T-helper 2 cell treated with Interferon-gamma antibody and Interleukin-4, amounts not matched to agents 5 μg/mL and 100 μg/mL, for 36 hours (primary cell): ENCODE results near the gene GRAMD4.

Experiments used
- DNase-seq: peaks from one replicate; pipeline ENCODE4 v3.0.0; 2021; ENCODE audit warnings: low spot score
- H3K27ac Mint-ChIP-seq: one replicate; pipeline ENCODE4 v1.8.0; 2021; ENCODE audit warnings: mild to moderate bottlenecking, mixed read lengths
- H3K27me3 Mint-ChIP-seq: one replicate; pipeline ENCODE4 v1.8.0; 2021; ENCODE audit warnings: low read depth, mixed read lengths
- H3K36me3 Mint-ChIP-seq: one replicate; pipeline ENCODE4 v1.8.0; 2021; ENCODE audit warnings: low read depth, mixed read lengths
- H3K4me1 Mint-ChIP-seq: one replicate; pipeline ENCODE4 v1.8.0; 2021; ENCODE audit warnings: low read depth, mixed read lengths
- H3K4me3 Mint-ChIP-seq: one replicate; pipeline ENCODE4 v1.8.0; 2022; ENCODE audit warnings: mild to moderate bottlenecking, moderate library complexity, mixed read lengths
- H3K9me3 Mint-ChIP-seq: one replicate; pipeline ENCODE4 v1.8.0; 2021; ENCODE audit warnings: mixed read lengths

The GRAMD4 gene

DNA sequence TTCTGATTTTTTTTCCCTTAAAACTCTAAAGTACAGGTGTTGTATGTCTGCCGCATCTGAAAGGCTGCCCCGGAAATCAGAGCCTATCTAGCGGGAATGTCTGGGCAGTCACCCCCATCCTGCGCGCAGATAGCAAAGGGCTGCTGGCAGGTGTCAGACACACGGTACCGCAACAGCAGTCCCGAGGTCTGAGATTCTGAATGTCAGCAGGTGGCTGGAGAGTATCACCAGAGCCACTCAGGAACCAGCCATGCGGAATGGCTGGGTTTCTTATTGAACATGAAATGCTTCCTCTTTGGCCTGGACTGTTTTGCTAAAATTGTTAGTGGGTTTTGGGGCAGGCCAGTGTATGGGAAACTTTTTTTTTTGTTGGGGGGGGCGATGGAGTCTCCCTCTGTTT, 64.5 kb downstream of the GRAMD4 start:
- H3K9me3 Mint-ChIP-seq, result no peaks in the 10 kb centered on the region
- H3K4me1 Mint-ChIP-seq, result peaks cover 9% of the 10 kb centered on the region
- H3K36me3 Mint-ChIP-seq, result peaks cover 24% of the 10 kb centered on the region
- no peak overlapping the region for H3K4me3 Mint-ChIP-seq
- H3K27ac Mint-ChIP-seq, result peak overlapping the region; percentile 26
- DNase-seq, result no peak
- no peaks in the 10 kb centered on the region for H3K27me3 Mint-ChIP-seq

DNA sequence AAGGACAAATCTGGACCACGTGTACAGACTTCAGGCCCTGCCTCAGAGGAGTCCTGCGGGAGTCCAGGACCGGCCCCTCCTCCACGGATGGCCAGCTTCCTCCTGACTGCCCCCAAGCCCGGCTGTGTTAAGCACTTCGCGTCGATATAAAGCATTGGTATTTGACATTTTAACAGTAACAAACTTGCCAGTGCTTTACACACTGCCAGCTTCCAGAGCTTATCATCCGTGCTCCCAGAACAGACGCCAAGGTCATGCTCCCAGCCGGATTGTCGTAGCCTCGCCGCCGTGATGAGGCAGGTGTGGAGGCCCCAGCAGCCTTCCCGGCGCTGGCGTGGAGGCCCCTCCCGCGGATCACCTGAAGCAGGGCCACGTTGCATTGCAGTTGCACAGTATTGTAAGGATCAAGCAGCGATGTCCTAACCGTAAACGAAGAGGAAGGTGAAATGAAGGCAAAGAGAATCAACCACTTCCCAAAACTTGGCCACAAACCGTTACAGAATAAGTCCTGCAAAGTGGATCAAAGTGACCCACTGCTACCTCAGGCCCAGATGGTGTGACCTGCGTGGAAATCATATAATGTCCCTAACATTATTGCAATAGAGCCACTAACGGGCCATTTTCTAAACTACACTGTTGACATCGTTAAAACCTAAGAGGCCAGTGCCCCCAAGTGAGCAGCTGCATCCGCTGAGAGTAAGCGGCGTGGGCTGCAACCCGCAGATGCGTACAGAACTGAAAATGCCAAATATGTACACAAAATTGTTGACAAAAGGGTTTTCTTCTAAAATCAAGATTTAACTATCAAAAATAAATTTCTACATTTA, 66.2 kb downstream of the GRAMD4 start:
- Mint-ChIP-seq H3K36me3 (peaks cover 31% of the 10 kb centered on the region), H3K27ac (no peak overlapping the region), H3K4me1 (peaks cover 9% of the 10 kb centered on the region), H3K9me3 (no peaks in the 10 kb centered on the region), H3K27me3 (no peaks in the 10 kb centered on the region), H3K4me3 (no peak overlapping the region)
- no peak for DNase-seq

DNA sequence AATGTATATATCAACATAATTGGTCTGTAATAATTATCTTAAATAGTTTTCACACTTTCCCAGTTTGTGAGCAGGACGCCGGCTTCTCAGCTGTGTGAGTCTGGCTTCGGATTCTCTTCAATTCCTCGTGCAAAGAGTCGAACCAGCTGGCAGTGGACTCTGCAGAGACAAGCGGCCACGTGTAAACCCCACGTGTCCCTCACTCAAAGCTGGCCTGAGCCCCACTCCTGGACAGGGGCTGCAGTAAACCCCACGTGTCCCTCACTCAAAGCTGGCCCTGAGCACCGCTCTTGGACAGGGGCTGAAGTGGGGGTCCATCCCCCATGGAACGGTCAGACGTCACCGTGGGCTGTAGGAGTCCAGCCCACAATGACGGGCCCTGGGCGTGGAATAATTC, 66.9 kb downstream of the GRAMD4 start:
- Mint-ChIP-seq H3K27me3 (no peaks in the 10 kb centered on the region), H3K27ac (no peak overlapping the region), H3K9me3 (no peaks in the 10 kb centered on the region), H3K4me1 (peaks cover 9% of the 10 kb centered on the region), H3K4me3 (no peak overlapping the region), H3K36me3 (peaks cover 35% of the 10 kb centered on the region)
- DNase-seq, result no peak

DNA sequence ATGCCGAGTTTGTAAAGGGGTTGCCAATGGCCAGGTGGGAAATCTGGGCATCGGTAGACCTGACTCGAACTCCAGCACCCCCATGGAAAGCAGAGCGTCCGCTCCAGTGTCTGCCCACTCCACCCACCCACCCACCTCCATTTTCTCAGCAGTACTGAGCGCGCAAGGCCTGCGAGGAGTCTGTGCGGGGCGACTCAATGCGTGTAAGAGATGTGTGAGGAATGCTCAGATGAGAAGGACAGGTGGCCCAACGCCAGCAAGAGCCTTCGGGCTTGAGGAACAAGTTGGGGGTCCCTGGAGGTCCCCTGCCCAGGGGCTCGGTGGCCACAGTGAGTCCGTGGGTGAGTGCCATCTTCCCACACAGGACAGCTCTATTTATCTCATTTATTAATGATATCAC, 67.3 kb downstream of the GRAMD4 start:
- no peak for DNase-seq
- H3K4me3 Mint-ChIP-seq, result no peak overlapping the region
- H3K27ac Mint-ChIP-seq, result no peak overlapping the region
- H3K9me3 Mint-ChIP-seq, result no peaks in the 10 kb centered on the region
- peaks cover 9% of the 10 kb centered on the region for H3K4me1 Mint-ChIP-seq
- peaks cover 35% of the 10 kb centered on the region for H3K36me3 Mint-ChIP-seq
- no peaks in the 10 kb centered on the region for H3K27me3 Mint-ChIP-seq

DNA sequence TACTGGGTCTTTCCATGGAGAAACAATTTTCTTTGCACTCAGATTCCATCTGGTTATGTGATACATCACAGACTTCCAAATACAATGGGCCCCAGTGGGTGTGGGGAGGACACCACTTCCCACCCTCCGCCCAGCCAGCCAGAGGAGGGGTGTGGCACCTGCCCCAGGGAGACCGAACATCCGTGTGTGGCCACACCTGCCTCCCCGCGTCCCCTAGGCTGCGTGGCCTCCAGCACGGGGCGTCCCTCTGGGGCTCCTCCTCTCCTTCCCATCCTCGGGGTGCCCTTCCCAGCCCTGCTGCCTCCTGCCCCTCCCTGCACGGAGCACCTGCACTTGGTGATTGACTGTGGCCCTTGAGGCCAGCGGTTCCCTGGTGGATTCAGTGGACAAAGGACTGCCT, 68.8 kb downstream of the GRAMD4 start:
- Mint-ChIP-seq H3K36me3 (peaks cover 36% of the 10 kb centered on the region), H3K27ac (no peak overlapping the region), H3K4me1 (peaks cover 9% of the 10 kb centered on the region), H3K4me3 (no peak overlapping the region), H3K9me3 (no peaks in the 10 kb centered on the region), H3K27me3 (no peaks in the 10 kb centered on the region)
- DNase-seq, result no peak

DNA sequence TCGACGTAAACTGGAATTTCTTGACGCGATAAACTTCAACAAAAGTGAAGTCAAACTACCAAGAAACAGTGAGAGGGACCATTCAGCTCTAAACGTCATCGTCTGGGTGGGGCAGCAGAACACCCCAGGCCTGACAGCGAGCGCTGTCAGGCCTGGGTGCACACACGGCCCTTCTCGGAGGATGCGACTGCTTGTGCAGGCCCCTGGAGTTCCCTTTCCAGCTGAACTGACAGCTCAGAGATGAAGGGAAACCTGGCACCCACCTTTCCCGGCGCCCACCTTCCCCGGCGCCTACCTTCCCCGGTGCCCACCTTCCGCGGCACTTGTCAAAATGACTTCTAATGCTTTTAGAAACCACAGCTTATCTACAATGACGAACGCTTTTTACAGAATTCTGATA, 70.0 kb downstream of the GRAMD4 start:
- Mint-ChIP-seq H3K4me1 (peaks cover 9% of the 10 kb centered on the region), H3K36me3 (peaks cover 42% of the 10 kb centered on the region), H3K27me3 (no peaks in the 10 kb centered on the region), H3K4me3 (no peak overlapping the region), H3K27ac (no peak overlapping the region), H3K9me3 (no peaks in the 10 kb centered on the region)
- DNase-seq, result no peak

DNA sequence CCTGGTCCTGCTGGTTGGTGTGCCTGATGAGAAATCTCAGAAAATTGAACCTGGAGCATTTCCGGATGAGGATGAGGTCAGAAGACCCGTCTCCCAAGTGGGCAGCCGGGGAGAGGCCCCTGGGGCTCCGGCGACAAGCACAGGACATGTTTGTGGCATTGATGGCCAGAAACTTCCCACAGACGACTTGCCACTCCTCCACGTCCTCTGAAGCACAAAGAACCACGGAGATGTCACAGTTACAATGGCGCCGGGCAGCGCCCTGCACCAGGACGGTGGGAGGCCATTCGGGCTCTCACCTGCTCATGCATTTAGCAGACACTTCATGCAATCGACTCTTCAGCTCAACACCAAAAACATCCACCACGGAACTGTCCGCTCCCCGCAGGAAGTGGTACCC, 71.4 kb downstream of the GRAMD4 start:
- H3K36me3 Mint-ChIP-seq, result peaks cover 35% of the 10 kb centered on the region
- H3K4me3 Mint-ChIP-seq, result no peak overlapping the region
- DNase-seq, result no peak
- H3K4me1 Mint-ChIP-seq, result no peaks in the 10 kb centered on the region
- H3K27ac Mint-ChIP-seq, result no peak overlapping the region
- H3K9me3 Mint-ChIP-seq, result no peaks in the 10 kb centered on the region
- H3K27me3 Mint-ChIP-seq, result no peaks in the 10 kb centered on the region

DNA sequence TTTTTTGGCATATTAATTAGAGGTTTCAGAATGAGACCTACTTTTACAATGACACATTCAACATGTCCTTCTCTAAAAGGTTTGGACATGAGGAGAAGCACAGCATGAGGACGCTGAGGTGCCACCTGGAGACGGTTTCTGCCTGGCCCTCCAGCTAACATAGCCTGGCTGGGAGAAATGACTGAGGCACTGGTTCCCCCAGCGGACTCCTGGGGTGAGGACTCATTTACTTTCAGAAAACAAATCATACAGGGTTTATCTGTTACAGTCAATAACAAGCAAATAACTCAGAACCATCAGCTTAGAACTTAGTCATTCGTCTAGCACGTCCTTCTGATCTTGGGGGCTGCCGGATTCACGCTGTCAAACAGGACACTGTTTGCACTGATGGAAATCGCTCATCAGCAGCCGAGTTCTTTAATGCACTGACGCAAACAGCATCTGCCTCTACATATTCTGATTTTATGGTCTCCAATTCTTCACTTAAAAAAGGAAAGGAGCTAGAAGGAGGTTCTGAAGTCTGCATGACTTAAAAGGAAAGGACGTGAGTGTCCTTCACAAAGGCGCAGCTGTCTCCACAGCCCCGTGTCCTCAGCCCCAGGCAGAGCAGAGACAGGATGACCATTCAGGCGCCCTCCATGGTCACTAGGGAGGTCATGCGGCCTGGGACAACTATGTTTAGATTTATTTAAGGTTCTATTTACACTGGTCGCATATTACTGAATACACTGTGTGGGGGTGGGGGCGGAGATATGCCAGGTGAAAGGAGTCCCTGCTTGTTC, 73.6 kb downstream of the GRAMD4 start:
- Mint-ChIP-seq H3K27ac (no peak overlapping the region), H3K4me1 (no peaks in the 10 kb centered on the region), H3K27me3 (no peaks in the 10 kb centered on the region), H3K9me3 (no peaks in the 10 kb centered on the region), H3K36me3 (peaks cover 46% of the 10 kb centered on the region), H3K4me3 (no peak overlapping the region)
- DNase-seq, result no peak

DNA sequence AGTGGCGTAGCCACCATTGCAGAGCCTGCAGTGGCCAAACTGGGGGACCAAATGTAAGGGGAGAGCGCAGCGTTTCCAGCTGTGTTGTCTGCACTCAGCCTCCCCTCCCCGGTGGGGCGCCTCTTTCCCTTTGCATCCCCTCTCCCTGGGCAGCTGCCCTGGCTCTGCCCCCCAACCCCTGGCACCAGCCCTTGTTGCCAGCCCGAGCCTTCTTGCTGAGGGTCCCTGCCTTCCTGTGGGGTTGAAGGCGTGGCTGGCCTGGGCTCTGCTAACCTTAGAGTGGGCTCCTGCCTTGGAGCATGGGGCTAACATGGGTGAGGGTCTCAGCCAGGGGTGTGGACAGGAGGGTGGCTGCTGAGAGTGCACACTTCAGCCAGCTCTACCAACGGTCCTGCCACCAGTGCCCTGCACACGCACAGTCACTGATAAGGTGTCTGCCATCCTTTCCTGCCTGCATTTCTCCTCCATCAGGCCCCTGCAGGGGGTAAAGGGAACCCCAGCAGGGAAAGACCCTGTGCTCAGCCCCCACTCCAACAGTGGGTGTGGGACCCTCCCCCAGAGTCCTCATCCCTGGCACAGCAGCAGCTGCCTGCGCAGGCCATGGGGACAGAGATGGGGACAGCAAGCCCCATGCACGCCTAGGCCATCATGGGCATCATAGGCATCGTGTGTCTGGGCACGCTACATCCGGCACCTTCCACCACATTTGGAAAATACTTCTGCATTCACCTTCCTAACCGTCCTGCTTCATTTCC, 74.4 kb downstream of the GRAMD4 start:
- H3K36me3 Mint-ChIP-seq, result peaks cover 49% of the 10 kb centered on the region
- no peaks in the 10 kb centered on the region for H3K27me3 Mint-ChIP-seq
- no peaks in the 10 kb centered on the region for H3K9me3 Mint-ChIP-seq
- no peak for DNase-seq
- H3K27ac Mint-ChIP-seq, result no peak overlapping the region
- no peaks in the 10 kb centered on the region for H3K4me1 Mint-ChIP-seq
- no peak overlapping the region for H3K4me3 Mint-ChIP-seq

DNA sequence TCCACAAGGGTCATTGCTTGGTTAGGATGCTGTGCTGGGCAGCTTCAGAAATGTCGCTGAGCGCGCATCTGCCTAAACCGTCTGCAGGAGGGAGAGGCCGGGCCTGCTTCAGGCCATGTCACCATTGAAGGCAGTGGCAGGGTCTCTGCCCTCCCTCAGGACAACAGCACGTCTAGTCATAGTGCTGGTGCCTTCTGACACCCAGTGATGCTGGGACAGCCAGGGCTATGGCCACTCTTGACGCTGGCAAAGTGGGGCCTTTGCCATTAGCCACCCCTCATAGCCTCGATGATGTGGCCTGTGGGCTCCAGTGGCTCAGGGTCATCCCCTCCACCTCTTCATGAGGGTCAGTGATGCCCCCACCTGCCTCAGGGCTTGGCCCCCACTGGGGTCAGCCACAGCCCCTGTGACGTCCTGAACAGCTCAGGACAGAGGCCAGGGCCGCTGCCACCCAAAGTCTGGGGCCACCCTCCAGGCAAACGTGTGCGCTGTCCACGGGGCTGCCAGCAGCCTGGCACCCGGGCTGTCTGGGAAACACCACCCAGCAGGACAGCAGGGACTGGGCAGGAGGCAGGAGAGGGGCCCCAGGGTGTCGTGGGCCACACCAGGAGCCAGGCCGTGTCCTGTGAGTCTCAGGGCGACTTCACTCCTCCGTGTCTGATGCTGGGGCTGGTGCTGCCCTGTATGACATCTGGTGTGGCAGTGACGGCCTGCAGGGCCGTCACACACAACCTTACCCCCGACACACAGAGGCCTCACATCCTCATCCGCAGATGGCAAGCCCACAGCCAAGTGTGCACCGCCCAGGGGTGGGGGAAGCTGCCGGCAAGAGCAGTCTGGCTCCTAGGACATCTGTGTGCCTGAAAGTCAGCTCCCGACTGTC, 75.4 kb downstream of the GRAMD4 start:
- H3K27me3 Mint-ChIP-seq, result no peaks in the 10 kb centered on the region
- no peak for DNase-seq
- no peak overlapping the region for H3K27ac Mint-ChIP-seq
- peaks cover 47% of the 10 kb centered on the region for H3K36me3 Mint-ChIP-seq
- H3K4me3 Mint-ChIP-seq, result no peak overlapping the region
- no peaks in the 10 kb centered on the region for H3K4me1 Mint-ChIP-seq
- H3K9me3 Mint-ChIP-seq, result no peaks in the 10 kb centered on the region

DNA sequence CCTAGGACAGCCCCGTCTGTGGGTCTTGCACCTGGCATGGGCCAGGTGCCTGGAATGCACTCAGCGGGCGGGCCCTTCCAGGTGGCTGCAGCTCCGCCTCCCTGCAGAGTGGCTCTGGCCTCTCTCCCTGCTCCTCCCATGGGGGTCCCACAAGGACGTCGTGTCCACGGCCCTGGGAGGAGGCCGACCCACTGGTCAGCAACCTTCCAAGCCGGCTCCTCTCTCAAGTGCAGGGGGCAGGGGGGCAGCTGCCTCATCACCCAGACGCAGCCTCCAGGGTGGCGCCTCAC, 76.0 kb downstream of the GRAMD4 start:
- no peak for DNase-seq
- Mint-ChIP-seq H3K4me1 (no peaks in the 10 kb centered on the region), H3K4me3 (no peak overlapping the region), H3K27ac (no peak overlapping the region), H3K27me3 (no peaks in the 10 kb centered on the region), H3K36me3 (peaks cover 47% of the 10 kb centered on the region), H3K9me3 (no peaks in the 10 kb centered on the region)

DNA sequence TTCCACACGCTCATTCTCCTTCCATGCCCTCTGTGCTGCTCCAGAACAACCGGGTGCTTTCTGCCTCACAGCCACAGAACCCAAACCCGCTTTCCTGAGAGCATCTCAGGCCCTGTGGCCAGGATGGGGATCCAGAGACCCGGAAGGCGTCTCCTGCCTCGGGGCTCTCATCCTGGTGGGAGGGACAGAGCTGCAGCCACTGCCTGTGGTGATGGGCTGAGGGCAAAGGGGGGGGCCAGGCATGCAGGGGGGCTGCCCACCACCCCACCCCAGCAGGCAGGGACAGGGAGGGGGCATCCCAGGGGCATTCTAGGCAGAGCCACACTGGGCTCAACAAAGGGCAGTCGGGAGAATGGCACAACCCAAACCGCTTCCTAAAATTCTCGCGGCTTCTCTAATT, 76.4 kb downstream of the GRAMD4 start:
- Mint-ChIP-seq H3K9me3 (no peaks in the 10 kb centered on the region), H3K4me3 (no peak overlapping the region), H3K27me3 (no peaks in the 10 kb centered on the region), H3K27ac (no peak overlapping the region), H3K36me3 (peaks cover 44% of the 10 kb centered on the region), H3K4me1 (no peaks in the 10 kb centered on the region)
- DNase-seq, result no peak

DNA sequence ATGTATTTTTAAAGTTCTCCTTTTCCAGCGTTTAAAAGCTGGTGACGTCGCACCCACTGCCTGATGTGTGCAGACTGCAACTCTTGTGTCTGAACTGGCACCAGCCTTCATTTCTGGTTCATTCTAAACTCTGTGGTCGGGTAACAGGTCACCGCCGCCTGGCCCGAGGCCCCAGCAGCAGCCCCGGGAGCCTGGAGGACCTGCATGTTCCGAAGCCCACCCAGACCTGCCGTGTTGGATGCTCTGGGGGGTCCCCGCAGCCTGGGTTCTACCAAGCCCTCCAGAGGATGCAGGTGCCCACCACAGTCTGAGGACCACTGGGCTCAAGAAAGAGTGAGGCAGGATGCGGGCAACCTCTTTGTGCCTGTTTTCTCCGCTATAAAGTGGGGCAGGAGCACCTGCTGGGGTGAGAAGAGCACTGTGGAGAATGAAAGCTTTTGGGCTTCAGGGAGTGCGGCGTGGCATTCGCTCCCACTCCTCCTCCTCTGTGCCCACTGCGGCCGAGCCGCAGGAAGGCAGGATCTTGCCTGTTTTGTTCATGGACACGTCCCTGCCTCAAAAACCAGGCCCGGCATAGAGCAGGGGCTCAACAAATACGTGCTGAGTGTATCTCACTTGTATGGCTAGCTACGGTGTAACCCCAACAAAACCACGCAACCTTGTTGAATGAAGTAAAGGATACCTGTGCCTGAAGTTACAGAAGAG, 77.8 kb downstream of the GRAMD4 start:
- Mint-ChIP-seq H3K9me3 (no peaks in the 10 kb centered on the region), H3K4me3 (no peak overlapping the region), H3K4me1 (no peaks in the 10 kb centered on the region), H3K36me3 (peaks cover 44% of the 10 kb centered on the region), H3K27me3 (no peaks in the 10 kb centered on the region), H3K27ac (no peak overlapping the region)
- no peak for DNase-seq
